HG02973 (cell line): ENCODE measurements around the gene SHB.
A peak's percentile ranks its signal among the peaks of the same experiment; 100 is the strongest.

Experiments
- ATAC-seq: cut with Tn5 transposase; IDR thresholded peaks from one replicate; pipeline ENCODE4 v1.9.1; 2021; ENCODE audit warnings: moderate library complexity; ENCODE audit not compliant: unreplicated experiment

The SHB gene, protein sequence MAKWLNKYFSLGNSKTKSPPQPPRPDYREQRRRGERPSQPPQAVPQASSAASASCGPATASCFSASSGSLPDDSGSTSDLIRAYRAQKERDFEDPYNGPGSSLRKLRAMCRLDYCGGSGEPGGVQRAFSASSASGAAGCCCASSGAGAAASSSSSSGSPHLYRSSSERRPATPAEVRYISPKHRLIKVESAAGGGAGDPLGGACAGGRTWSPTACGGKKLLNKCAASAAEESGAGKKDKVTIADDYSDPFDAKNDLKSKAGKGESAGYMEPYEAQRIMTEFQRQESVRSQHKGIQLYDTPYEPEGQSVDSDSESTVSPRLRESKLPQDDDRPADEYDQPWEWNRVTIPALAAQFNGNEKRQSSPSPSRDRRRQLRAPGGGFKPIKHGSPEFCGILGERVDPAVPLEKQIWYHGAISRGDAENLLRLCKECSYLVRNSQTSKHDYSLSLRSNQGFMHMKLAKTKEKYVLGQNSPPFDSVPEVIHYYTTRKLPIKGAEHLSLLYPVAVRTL

GRCh38 chr9:38068701-38069628 is at the start of gene SHB:
Gene SHB, minus strand, starts transcription at chr9:38069227. Its CDS starts 582 bp downstream, at chr9:38068645.
- ATAC-seq: peak; percentile 37

DNA sequence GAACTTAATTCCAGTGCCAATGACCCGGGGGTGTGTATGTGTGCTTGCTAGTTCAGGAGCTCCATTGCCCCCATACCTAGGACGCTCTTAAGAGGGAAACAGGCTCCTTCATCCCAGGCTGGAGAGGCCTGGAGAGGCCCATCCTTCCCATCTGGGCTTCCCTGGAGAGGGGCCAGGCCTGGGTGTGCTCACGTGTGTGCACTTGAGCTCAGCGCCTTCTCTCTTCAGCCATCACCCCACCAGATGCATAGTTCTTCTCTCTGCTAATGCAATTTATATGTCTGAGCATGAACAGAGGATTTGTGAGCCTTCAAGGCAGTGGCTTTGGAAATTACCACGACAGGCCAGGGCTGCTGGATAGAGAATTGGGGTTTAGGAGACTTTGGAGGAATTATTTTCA is 48.6 kb upstream of the SHB start:
- no peak for ATAC-seq

- ATAC-seq: no peak
Measured at GRCh38 chr9:38114905-38115304, 45.9 kb upstream of the SHB start.

- ATAC-seq: no peak
Measured at GRCh38 chr9:38112456-38112855, 43.4 kb upstream of the SHB start.

DNA sequence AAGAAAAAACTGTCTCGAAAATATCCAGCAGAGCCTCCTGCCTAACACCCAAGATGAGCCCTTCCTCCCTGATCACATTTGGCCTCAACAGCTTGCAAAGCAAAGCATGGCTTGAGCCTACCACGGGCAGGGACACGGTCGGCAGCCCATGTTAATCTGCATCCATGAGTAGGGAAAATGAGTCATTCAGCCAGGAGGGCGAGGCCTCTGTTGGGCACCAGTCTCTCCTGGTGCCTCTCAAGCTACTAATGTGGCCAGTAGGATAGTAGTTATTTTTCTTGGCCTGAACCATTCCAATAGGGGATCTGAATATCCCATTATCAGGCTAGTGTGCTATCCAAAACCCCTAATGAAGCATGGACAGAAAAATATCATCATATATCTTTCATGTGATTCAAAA is 43.0 kb upstream of the SHB start:
- ATAC-seq: no peak

- ATAC-seq: no peak
Measured at GRCh38 chr9:38110476-38110875, 41.4 kb upstream of the SHB start.

GRCh38 chr9:38109601-38110000 is 40.6 kb upstream of the SHB start:
- ATAC-seq: no peak

- no peak for ATAC-seq
Measured at GRCh38 chr9:38108326-38108725, 39.3 kb upstream of the SHB start.

DNA sequence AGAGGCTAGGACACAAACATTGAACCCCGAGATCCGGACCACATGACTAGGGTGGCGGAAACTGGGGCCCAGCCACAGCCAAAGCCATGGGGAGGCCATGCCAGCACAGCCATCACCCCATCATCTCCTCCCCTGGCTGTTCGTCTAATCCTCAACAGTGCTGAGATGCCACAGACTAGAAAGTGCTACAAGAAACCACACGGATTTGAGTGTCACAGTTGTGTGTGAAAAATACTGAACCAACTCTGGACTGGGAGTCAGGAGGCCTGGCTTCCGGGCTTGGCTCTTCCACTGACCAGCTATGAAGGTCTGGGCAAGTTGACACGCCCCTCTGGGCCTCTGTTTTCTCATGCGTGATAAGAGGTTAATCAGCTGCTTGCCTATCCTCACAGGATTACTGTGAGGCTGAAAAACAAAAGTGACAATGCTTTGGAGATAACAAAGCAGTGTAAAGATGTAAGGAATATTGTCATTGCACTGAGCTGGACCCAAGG is 38.8 kb upstream of the SHB start:
- no peak for ATAC-seq

DNA sequence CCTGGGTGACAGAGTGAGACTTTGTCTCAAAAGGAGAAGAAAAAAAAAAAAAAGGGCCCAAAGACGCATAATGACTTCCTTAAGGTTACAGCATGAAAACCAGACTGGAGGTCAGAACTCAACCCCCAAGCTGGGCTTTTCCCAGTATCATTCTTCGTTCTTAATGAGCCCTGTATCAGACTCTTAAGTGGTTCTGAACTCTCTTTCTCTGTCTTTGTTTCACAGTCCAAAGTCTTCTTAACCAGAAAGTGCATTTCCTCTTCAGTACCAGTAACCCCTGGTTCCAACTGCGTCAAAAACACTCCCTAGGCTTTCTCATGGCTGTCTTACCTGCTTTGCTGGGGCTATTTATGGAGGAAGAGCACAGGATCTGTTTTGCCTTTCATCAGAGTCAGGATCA is 38.4 kb upstream of the SHB start:
- no peak for ATAC-seq

GRCh38 chr9:38106488-38106887 is 37.5 kb upstream of the SHB start:
- ATAC-seq: no peak

GRCh38 chr9:38103340-38103739 is 34.3 kb upstream of the SHB start:
- no peak for ATAC-seq

DNA sequence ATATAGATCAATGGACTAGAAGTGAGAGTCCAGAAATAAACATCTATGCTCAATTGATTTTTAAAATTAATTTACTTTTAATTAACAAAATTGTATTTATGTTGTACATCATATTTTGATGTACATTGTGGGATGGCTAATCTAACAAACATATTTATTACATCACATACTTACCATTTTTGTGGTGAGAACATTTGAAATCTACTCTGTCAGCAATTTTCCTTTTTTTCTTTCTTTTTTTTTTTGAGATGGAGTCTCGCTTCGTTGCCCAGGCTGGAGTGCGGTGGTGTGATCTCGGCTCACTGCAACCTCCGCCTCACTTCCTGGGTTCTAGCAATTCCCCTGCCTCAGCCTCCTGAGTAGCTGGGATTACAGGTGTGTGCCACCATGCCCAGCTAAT is 32.4 kb upstream of the SHB start:
- no peak for ATAC-seq

DNA sequence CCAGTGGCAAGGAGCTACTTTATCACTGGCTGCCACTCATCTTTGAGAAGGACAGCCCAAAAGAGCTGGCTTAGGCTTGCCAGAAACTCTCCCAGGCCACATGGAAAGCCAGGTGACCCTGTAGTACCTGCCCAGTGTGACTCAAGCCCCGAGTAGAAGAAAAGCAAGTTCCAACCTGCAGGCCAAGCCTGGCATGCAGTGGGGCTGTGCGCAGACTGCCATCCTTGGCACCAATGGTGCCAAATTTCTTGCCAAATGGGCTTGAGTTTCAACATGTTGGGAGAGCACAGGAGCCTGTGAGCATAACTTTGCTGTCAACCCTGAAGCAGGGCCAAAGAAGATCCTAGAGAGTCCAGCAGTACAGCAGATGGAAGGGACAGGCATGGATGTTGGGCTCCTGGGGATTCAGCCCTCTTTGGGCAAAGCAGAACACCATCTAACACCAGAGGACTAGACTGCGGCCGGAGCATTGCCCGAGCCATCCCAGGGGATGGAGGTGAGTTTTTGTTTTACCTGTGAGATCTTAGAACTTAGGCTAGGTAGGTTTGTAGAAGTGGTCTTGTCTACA is 27.3 kb upstream of the SHB start:
- ATAC-seq: no peak

DNA sequence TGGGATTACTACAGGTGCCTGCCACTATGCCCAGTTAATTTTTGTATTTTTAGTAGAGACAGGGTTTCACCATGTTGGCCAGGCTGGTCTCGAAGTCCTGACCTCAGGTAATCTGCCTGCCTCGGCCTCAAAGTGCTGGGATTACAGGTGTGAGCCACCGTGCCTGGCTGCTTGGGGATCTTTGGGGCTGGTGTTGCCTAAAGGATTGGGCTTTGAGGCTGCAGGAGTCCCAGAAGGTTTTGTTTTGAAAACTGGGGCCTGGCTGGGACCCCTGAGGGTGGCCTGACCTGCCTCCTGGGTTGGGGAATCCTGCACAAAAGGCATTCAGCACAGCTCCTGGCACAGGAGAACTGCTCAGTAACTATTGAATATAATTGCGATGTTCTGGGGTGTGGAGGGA is 25.1 kb upstream of the SHB start:
- no peak for ATAC-seq

DNA sequence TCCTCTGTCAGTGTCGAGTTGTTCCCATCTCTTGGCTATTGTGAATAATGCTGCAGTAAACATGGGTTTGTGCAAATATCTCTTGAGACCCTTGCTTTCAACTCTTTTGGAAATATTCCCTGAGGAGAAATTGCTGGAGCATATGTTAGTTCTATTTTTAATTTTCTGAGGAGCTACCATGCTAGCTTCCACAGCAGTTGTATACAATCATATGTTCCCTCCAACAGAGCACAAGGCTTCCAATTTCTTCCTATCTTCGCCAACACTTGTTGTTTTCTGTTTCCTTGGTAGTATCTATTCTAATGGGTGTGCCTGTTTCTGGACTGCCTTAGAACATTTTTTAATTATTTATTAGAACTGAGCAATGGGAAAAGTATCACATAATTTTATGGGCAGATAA is 23.6 kb upstream of the SHB start:
- ATAC-seq: no peak

- ATAC-seq: no peak
Measured at GRCh38 chr9:38092200-38092524, 23.1 kb upstream of the SHB start.

- ATAC-seq: no peak
Measured at GRCh38 chr9:38091310-38092199, 22.5 kb upstream of the SHB start.

- ATAC-seq: no peak
Measured at GRCh38 chr9:38090170-38090569, 21.1 kb upstream of the SHB start.

DNA sequence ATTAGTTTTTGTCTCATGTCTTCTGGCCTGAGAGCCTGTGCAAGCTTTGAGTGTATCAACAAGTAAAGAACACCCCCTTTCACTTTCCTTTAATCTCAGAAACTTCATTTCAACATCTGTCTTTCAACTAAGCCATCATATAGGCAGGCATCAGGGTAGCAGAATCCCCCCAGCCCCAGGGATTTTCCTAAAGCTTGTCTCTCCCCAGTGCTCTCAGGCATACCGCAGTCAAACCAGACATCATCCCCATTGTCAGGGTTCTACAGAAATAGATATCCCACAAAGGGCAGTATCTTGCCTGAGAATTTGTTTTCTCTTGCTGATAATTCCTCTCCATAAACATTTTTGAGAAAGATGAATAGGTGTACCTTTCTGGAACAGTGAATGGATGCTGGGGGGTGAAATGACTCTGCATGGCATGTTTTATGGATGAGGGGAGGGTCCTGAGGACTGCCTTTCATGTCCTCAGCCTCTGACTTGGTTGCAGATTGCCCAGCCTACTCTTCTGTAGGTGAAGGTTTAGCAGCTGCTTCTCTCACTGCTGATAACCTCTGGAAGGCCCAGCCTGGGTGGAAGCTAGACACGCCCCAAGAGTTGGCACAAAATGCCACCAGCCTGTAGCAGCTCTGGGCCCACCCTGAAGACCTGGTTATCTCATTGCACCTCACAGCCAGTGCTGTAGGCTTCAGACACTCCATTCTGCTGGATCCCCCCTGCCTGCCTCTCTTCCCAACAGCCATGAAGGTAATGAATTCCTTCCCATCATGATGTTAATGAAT is 20.5 kb upstream of the SHB start:
- ATAC-seq: no peak
